Heart left ventricle (tissue), 13 donors: ENCODE results near the gene SYPL1.

ENCODE experiments used
- CTCF ChIP-seq, 12 donors: fragments of 200-600 bp; sonication (generic) in 4 of 12; IDR thresholded peaks; one replicate each; pipeline versions ENCODE4 v1.5.0 to v1.8.0; 2018 to 2022; ENCODE audit warnings: antibody characterized with exemption in 12 of 12, mild to moderate bottlenecking in 5 of 12
- POLR2A ChIP-seq, 2 donors: fragments of 450-650 bp; IDR thresholded peaks; one replicate each; pipeline ENCODE4 v1.6.1; 2017; ENCODE audit warnings: antibody characterized with exemption in 2 of 2, mild to moderate bottlenecking in 2 of 2, moderate library complexity in 2 of 2
- donor health status: ischemic (EF 13 %, LVEDD 7.1; RV severe dilation, severe dysfunction).
- donor health status: DM: no; HTN: yes; CAD: no.
- donor health status: DM: no; HTN: no; CAD: no.
- donor health status: ischemic (EF 25% LVEDD 6.9; RV normal size, moderate dysfunction).
- donor health status: ischemic (EF 25% LVEDD 5.7; RV mildly dilated, moderate dysfunction).
- donor health status: ischemic (EF 35%, LVEDD 5.7; RV mildly dilated, moderate dysfunction).
- donor health status: nonischemic (EF 11% LVEDD 7.7; RV severe dilation, severe dysfunction).
- donor health status: DM: yes; HTN: yes; CAD: no.
- donor health status: PGD.
- donor health status: ischemic (EF 29% LVEDD 5.4; RV normal size, mild dysfunction).
- donor health status: nonischemic (EF 23%, LVEDD 6.1; RV moderate dilation, normal function).

DNA sequence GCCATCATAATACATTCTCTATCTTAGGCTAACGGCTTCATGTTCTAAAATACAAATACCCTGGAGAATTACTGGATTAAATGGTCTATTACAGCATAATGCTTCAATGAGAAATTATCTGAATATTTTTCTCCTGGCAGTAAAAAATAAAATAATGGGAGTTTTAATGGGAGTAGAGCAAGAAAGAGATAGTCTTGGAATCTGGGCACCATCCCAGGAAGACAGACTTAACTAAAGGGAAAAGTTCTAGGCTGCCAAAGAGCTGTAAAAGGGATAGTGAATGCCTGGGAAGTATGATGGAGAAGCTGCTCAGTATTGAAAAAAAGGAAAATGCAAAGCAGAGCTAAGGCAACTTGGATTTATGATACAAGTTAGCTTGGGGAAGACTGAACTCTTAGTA lies 12.1 kb upstream of the SYPL1 start:
- TF ChIP-seq CTCF (IDR thresholded peaks at IDR 0.05), result no peak
- no peak for TF ChIP-seq POLR2A (IDR thresholded peaks at IDR 0.05)
